ENCODE data around the gene RIN1. TPM values are rescaled to one million over a fixed set of nuclear protein-coding genes. Genes with fewer than 3 reads are reported as not detected.

Gene RIN1
- total RNA-seq, 2 experiments from 2014 or later: 3.0 to 5.7 TPM

DNA sequence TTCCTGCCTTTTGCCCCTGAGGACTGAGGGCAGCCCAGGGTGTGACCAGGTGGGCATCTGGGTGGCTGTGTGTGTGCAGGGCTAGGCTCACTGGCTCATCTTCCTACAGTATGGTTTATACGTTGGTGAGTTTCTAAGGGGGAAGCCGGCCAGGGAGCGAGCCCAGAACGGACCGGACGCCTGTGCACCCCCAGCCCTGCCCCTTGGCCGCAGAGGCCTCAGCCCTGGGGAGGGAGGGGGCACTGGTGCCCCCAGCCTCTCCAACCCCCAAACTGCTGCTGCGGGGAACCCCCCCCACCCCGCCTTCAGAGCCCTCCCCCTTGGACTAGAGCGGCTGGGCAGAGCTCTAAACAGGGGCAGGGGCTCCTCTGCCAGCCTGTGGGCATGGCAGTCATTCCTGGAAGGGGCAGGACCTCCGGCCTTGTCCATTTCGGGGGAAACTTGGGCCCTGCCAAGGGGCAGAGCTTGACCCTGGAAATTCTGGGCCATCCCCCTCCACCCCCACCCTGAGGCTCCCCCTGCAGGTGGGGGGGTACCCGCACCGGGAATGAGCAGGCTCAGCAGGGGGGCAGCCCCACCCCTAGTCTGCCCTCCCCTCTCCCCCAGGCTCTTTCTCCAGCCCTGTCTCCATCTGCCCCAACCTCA is 52.7 kb downstream of the RIN1 start:
- DNase-seq (no peak), ATAC-seq (ENCODE audit: low read depth) (no peak)
- Mint-ChIP-seq H3K27ac (peak overlapping the region; percentile 48), H3K9me3 (no peaks in the 10 kb centered on the region), H3K27me3 (peaks cover 14% of the 10 kb centered on the region), H3K4me3 (no peak overlapping the region), H3K36me3 (peaks cover 2% of the 10 kb centered on the region), H3K4me1 (peaks cover 22% of the 10 kb centered on the region)
- POLR2A ChIA-PET: interaction anchor here (1.5 to 3.8 kb wide), 3 partner anchors 11 to 38 kb away, joined by 3 to 20 read pairs (median 10); partner anchors contain the start of gene RAB1B

DNA sequence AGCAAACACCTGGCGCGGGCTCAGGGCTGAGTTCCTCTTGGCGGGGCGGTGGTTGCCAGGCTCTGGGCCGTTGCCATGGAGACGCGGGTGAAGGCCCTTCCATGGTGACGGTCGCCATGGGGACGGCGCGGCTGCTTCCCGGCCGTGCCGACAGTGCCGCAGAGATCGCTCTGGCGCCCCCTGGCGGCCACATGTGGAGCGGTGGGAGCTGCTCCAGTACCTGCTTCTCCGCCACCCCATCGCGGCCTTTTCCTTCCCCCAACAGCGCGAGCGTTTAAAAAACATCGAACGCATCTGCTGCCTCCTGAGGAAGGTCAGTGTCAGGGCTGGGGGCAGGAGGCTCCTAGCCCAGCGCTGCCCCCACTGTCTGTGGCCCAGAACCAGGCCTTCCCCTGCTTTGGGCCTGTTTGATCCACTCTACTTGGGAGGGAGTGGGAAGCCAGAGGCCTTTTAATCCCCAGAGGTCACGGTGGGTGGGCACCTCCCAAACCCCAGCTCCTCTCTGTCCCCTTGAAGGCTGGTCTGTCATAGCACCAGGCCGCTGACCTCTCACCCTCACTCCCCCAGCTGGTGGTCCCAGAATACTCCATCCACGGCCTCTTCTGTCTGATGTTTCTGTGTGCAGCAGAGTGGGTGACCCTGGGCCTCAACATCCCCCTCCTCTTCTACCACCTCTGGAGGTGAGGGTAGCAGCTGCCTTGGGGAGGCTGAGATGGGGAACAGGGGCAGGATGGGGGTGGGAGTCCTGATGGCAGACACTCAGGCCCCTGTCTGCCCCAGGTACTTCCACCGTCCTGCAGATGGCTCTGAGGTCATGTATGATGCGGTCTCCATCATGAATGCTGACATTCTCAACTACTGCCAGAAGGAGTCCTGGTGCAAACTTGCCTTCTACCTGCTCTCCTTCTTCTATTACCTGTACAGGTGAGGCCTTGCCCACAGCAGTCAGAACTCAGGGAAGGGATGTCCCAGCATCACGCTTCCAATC is 53.5 kb downstream of the RIN1 start:
- H3K9me3 Mint-ChIP-seq: no peaks in the 10 kb centered on the region
- peaks cover 20% of the 10 kb centered on the region for H3K4me1 Mint-ChIP-seq
- DNase-seq (peak; percentile 100), ATAC-seq (ENCODE audit: low read depth) (peak; percentile 91)
- H3K27ac Mint-ChIP-seq: peak overlapping the region; percentile 63
- H3K36me3 Mint-ChIP-seq: peaks cover 2% of the 10 kb centered on the region
- no peak overlapping the region for H3K4me3 Mint-ChIP-seq
- POLR2A ChIA-PET: interaction anchor here (0.9 to 3.8 kb wide), 5 partner anchors 10 to 57 kb away, joined by 3 to 20 read pairs (median 3); partner anchors contain the start of gene RAB1B
- peaks cover 14% of the 10 kb centered on the region for H3K27me3 Mint-ChIP-seq

Other genes with a start within 250 kb of the RIN1 start
- gene KLC2, start 78.7 kb downstream of the RIN1 start, total RNA-seq: 10 to 100 TPM; 39.3 to 41.9 TPM
- gene RAB1B, start 67.8 kb downstream of the RIN1 start, total RNA-seq: 100 to 1,000 TPM; 136 to 145 TPM
- gene CNIH2, start 58.3 kb downstream of the RIN1 start, total RNA-seq: 1 to 10 TPM; 2.1 to 2.7 TPM
- gene YIF1A, start 47.3 kb downstream of the RIN1 start, total RNA-seq: 10 to 100 TPM; 44.5 to 45.5 TPM
- gene TMEM151A, start 44.5 kb downstream of the RIN1 start, total RNA-seq: not detected
- gene CD248, start 19.4 kb downstream of the RIN1 start, total RNA-seq: 10 to 100 TPM; 80.3 to 85.5 TPM
- 10 to 100 TPM; 45.4 to 47.8 TPM for gene BRMS1, start 8.7 kb upstream of the RIN1 start, total RNA-seq
- 1 to 10 TPM; 9.5 to 9.7 TPM for gene B4GAT1, start 11.2 kb upstream of the RIN1 start, total RNA-seq
- 10 to 100 TPM; 11.2 to 12.1 TPM for gene SLC29A2, start 35.3 kb upstream of the RIN1 start, total RNA-seq
- under 1 TPM; 0.23 to 0.67 TPM for gene NPAS4, start 84.6 kb upstream of the RIN1 start, total RNA-seq
- 10 to 100 TPM; 53.9 to 64.4 TPM for gene MRPL11, start 102.4 kb upstream of the RIN1 start, total RNA-seq
- 10 to 100 TPM; 10.6 to 10.7 TPM for gene PELI3, start 130.5 kb upstream of the RIN1 start, total RNA-seq
- gene DPP3, start 144.0 kb upstream of the RIN1 start, total RNA-seq: 10 to 100 TPM; 44.9 to 45.7 TPM
- gene BBS1, start 174.2 kb upstream of the RIN1 start, total RNA-seq: 10 to 100 TPM; 22.6 to 26.4 TPM
- gene ZDHHC24, start 209.6 kb upstream of the RIN1 start, total RNA-seq: 10 to 100 TPM; 22.1 to 23.0 TPM
- under 1 TPM in 1 of 2 experiments, not detected in 1; 0.11 TPM for gene ACTN3, start 210.5 kb upstream of the RIN1 start, total RNA-seq
- gene CTSF, start 232.2 kb upstream of the RIN1 start, total RNA-seq: 10 to 100 TPM; 13.5 to 14.2 TPM